HG02623 (cell line): ENCODE results near the gene MT4.

ENCODE experiments used
- ATAC-seq: cut with Tn5 transposase; IDR thresholded peaks from one replicate; pipeline ENCODE4 v1.9.1; 2021; ENCODE audit warnings: moderate library complexity; ENCODE audit not compliant: unreplicated experiment

The MT4 gene

GRCh38 chr16:56564793-56565477 is at the start of gene MT4:
Gene MT4, plus strand, starts transcription at chr16:56565073. Its CDS starts 56 bp downstream, at chr16:56565129.
- no peak for ATAC-seq

GRCh38 chr16:56515665-56516064 is 49.2 kb upstream of the MT4 start:
- ATAC-seq: no peak

GRCh38 chr16:56517206-56517605 is 47.7 kb upstream of the MT4 start:
- no peak for ATAC-seq

GRCh38 chr16:56518425-56518824 is 46.4 kb upstream of the MT4 start:
- ATAC-seq: no peak

- peak; percentile 90 for ATAC-seq
Measured at GRCh38 chr16:56519459-56520250, 45.2 kb upstream of the MT4 start, which contains the start of gene BBS2. Gene BBS2, minus strand, starts transcription at chr16:56520024. Its CDS starts 162 bp downstream, at chr16:56519862.

GRCh38 chr16:56520251-56520577 is 44.7 kb upstream of the MT4 start:
- no peak for ATAC-seq

GRCh38 chr16:56525236-56525635 is 39.6 kb upstream of the MT4 start:
- no peak for ATAC-seq

- no peak for ATAC-seq
Measured at GRCh38 chr16:56530872-56531271, 34.0 kb upstream of the MT4 start.

- ATAC-seq: no peak
Measured at GRCh38 chr16:56532714-56533113, 32.2 kb upstream of the MT4 start.

GRCh38 chr16:56534847-56535383 is 30.0 kb upstream of the MT4 start:
- ATAC-seq: no peak

GRCh38 chr16:56538331-56538730 is 26.5 kb upstream of the MT4 start:
- no peak for ATAC-seq

- no peak for ATAC-seq
Measured at GRCh38 chr16:56539656-56540055, 25.2 kb upstream of the MT4 start.

GRCh38 chr16:56542039-56542438 is 22.8 kb upstream of the MT4 start:
- no peak for ATAC-seq

- ATAC-seq: no peak
Measured at GRCh38 chr16:56547120-56547948, 17.5 kb upstream of the MT4 start.

GRCh38 chr16:56547949-56548567 is 16.8 kb upstream of the MT4 start:
- no peak for ATAC-seq

GRCh38 chr16:56549161-56549560 is 15.7 kb upstream of the MT4 start:
- no peak for ATAC-seq

GRCh38 chr16:56549744-56550385 is 15.0 kb upstream of the MT4 start:
- no peak for ATAC-seq

GRCh38 chr16:56551796-56552738 is 12.8 kb upstream of the MT4 start:
- ATAC-seq: no peak

- no peak for ATAC-seq
Measured at GRCh38 chr16:56554441-56554840, 10.4 kb upstream of the MT4 start.
